Erythroblast (primary cell): ENCODE results near the gene EMB.

ENCODE experiments used
- GATA1 ChIP-seq: IDR thresholded peaks from 2 replicates; pipeline ENCODE4 v1.6.1; 2011; ENCODE audit warnings: low read depth, mild to moderate bottlenecking, control low read depth, low read length, moderate library complexity
- POLR2A ChIP-seq: IDR thresholded peaks from 2 replicates; pipeline ENCODE4 v1.6.1; 2011; ENCODE audit warnings: mild to moderate bottlenecking, low read length

GRCh38 chr5:50440651-50441492, at the start of gene EMB:
- TF ChIP-seq POLR2A (no peak), GATA1 (no peak)
